HFF-Myc (cell line): ENCODE data around the gene ZNF554.

Experiments
- DNase-seq: peaks from one replicate; pipeline ENCODE4 v3.0.0-alpha.2; 2011; ENCODE audit warnings: low read depth; ENCODE audit errors: extremely low read depth
- H3K4me3 ChIP-seq: replicated peaks from 2 replicates; pipeline ENCODE4 v1.5.1; 2011; ENCODE audit warnings: low read depth, mild to moderate bottlenecking, control low read depth, low read length
- CTCF ChIP-seq: IDR thresholded peaks from 2 replicates; pipeline ENCODE4 v1.5.1; 2012; ENCODE audit warnings: mild to moderate bottlenecking, low read depth, low read length, control low read depth; ENCODE audit errors: missing control alignments

The ZNF554 gene

GRCh38 chr19:2854849-2855248 is 35.2 kb downstream of the ZNF554 start:
- no peak overlapping the region for H3K4me3 ChIP-seq

GRCh38 chr19:2856457-2857050 is 36.9 kb downstream of the ZNF554 start:
- no peak for DNase-seq
- TF ChIP-seq CTCF = no peak
- H3K4me3 ChIP-seq = no peak overlapping the region

More at GRCh38 chr19:2854849-2855248, 35.2 kb downstream of the ZNF554 start:
- no peak for TF ChIP-seq CTCF
- no peak for DNase-seq

GRCh38 chr19:2858864-2859263 is 39.2 kb downstream of the ZNF554 start:
- TF ChIP-seq CTCF = no peak
- H3K4me3 ChIP-seq = no peak overlapping the region
- no peak for DNase-seq

- no peak overlapping the region for H3K4me3 ChIP-seq
- no peak for DNase-seq
- TF ChIP-seq CTCF = no peak
Observed at GRCh38 chr19:2863816-2864215, 44.1 kb downstream of the ZNF554 start.

- no peak overlapping the region for H3K4me3 ChIP-seq
- DNase-seq = no peak
- no peak for TF ChIP-seq CTCF
Observed at GRCh38 chr19:2865334-2866100, 45.8 kb downstream of the ZNF554 start.

- H3K4me3 ChIP-seq = no peak overlapping the region
- DNase-seq = no peak
- no peak for TF ChIP-seq CTCF
Observed at GRCh38 chr19:2866495-2867024, 46.9 kb downstream of the ZNF554 start.
